ENCODE data around the gene GTF2H4. TPM values are rescaled to one million over a fixed set of nuclear protein-coding genes. Genes with fewer than 3 reads are reported as not detected.

Gene GTF2H4
- total RNA-seq, 1 donor from 2014 or later: 29.8 TPM

GRCh38 chr6:30951907-30952469 is 44.0 kb downstream of the GTF2H4 start:
- intact Hi-C loops (cut with micrococcal nuclease): no loop called here

GRCh38 chr6:30954631-30955366 is 46.8 kb downstream of the GTF2H4 start:
- intact Hi-C loops (cut with micrococcal nuclease): no loop called here

GRCh38 chr6:30955367-30956042 is 47.5 kb downstream of the GTF2H4 start:
- intact Hi-C loops (cut with micrococcal nuclease): no loop called here

- intact Hi-C loops (cut with micrococcal nuclease): no loop called here
These were observed 49.7 kb downstream of the GTF2H4 start for GRCh38 chr6:30957716-30958115.

GRCh38 chr6:30960907-30961673 is 53.1 kb downstream of the GTF2H4 start:
- intact Hi-C loops (cut with micrococcal nuclease): no loop called here

- intact Hi-C loops (cut with micrococcal nuclease): no loop called here
These were observed 54.7 kb downstream of the GTF2H4 start for GRCh38 chr6:30962716-30963115.

GRCh38 chr6:30963641-30964040 is 55.6 kb downstream of the GTF2H4 start:
- intact Hi-C loops (cut with micrococcal nuclease): no loop called here

Other genes starting within 250 kb of the GTF2H4 start
- 44.4 and 47.6 TPM in 2 replicates for gene DHX16, start 235.2 kb upstream of the GTF2H4 start, total RNA-seq
- 247 TPM in 2 replicates for gene PPP1R18, start 221.6 kb upstream of the GTF2H4 start, total RNA-seq
- 33.5 and 35.1 TPM in 2 replicates for gene NRM, start 217.2 kb upstream of the GTF2H4 start, total RNA-seq
- gene MDC1, start 190.9 kb upstream of the GTF2H4 start, total RNA-seq: 72.7 and 79.0 TPM in 2 replicates
- gene TUBB, start 187.9 kb upstream of the GTF2H4 start, total RNA-seq: 1,315 and 1,323 TPM in 2 replicates
- 126 and 132 TPM in 2 replicates for gene FLOT1, start 165.5 kb upstream of the GTF2H4 start, total RNA-seq
- gene IER3, start 163.7 kb upstream of the GTF2H4 start, total RNA-seq: 20.9 and 21.6 TPM in 2 replicates
- 6.6 and 8.7 TPM in 2 replicates for gene DDR1, start 23.7 kb upstream of the GTF2H4 start, total RNA-seq
- 40.4 and 42.1 TPM in 2 replicates for gene VARS2, start 6.0 kb downstream of the GTF2H4 start, total RNA-seq
- gene SFTA2, start 24.0 kb downstream of the GTF2H4 start, total RNA-seq: not detected in 2 replicates
- gene MUCL3, start 32.8 kb downstream of the GTF2H4 start, total RNA-seq: not detected in 2 replicates
- not detected in 2 replicates for gene MUC21, start 75.5 kb downstream of the GTF2H4 start, total RNA-seq
- not detected in 2 replicates for gene MUC22, start 102.3 kb downstream of the GTF2H4 start, total RNA-seq
- not detected in 2 replicates for gene C6orf15, start 204.4 kb downstream of the GTF2H4 start, total RNA-seq
- not detected in 2 replicates for gene PSORS1C1, start 206.6 kb downstream of the GTF2H4 start, total RNA-seq
- gene CDSN, start 212.2 kb downstream of the GTF2H4 start, total RNA-seq: not detected in 2 replicates
- not detected in 2 replicates for gene PSORS1C2, start 230.9 kb downstream of the GTF2H4 start, total RNA-seq
- gene CCHCR1, start 249.6 kb downstream of the GTF2H4 start, total RNA-seq: 37.1 and 39.2 TPM in 2 replicates